ENCODE measurements around the gene MIB1. TPM values are rescaled to one million over a fixed set of nuclear protein-coding genes. Genes with fewer than 3 reads are reported as not detected.

The MIB1 gene
- total RNA-seq, 1 experiment from 2014 or later: 48.8 TPM

- no peak overlapping the region for H4K91ac ChIP-seq (ENCODE audit: insufficient read length, low read depth, low read length)
- H3K14ac ChIP-seq (ENCODE audit: insufficient read depth, low read length): peak overlapping the region; percentile 80
- no peaks in the 10 kb centered on the region for H3K27me3 ChIP-seq (ENCODE audit: insufficient read depth, low read length)
- no peak overlapping the region for H3T11ph ChIP-seq (ENCODE audit: low read length)
- peak overlapping the region; percentile 63 for H3K9ac ChIP-seq (ENCODE audit: extremely low read depth, insufficient read length, low read length)
- Mint-ChIP-seq H3K4me1 (peaks cover 46 to 52% of the 10 kb centered on the region in 2 experiments), H3K9me3 (peaks cover 7% of the 10 kb centered on the region in 2 experiments; a peak in 3 of 5 replicates), H3K27ac (peak overlapping the region; percentile 70 to 91 (median 70); a peak in 5 of 7 replicates), H3K4me3 (peak overlapping the region; percentile 88 to 95), H3K36me3 (ENCODE audit: insufficient read depth in 1 of 3, low read depth in 3 of 3) (peaks cover 0 to 9% (median 5%) of the 10 kb centered on the region in 3 experiments; a peak in 4 of 7 replicates), H3K27me3 (ENCODE audit: low read depth) (peaks cover 3% of the 10 kb centered on the region; the same call in 1 of the 2 replicates)
- H2BK15ac ChIP-seq (ENCODE audit: low read depth, low read length): no peak overlapping the region
- no peak overlapping the region for H2BK120ac ChIP-seq (ENCODE audit: low read depth, low read length, poor library complexity, severe bottlenecking)
- no peak overlapping the region for H2AK5ac ChIP-seq (ENCODE audit: insufficient read length, low read length)
- H4K5ac ChIP-seq (ENCODE audit: insufficient read length, low read depth, low read length): no peak overlapping the region
- H4K8ac ChIP-seq (replicated peaks; ENCODE audit: insufficient read length, low read depth, low read length): no peak overlapping the region
- H2BK20ac ChIP-seq (ENCODE audit: low read depth, low read length, poor library complexity, severe bottlenecking): no peak overlapping the region
- peak; percentile 35 for DNase-seq
- H3K23ac ChIP-seq (ENCODE audit: insufficient read length, low read depth, low read length): no peak overlapping the region
- H3K4me2 ChIP-seq (ENCODE audit: insufficient read depth, insufficient read length, low read length): peak overlapping the region; percentile 95
- no peak overlapping the region for H3K27ac ChIP-seq (ENCODE audit: insufficient read length, low read depth, low read length)
- WGBS (ENCODE audit: extremely low coverage, insufficient read length, low lambda C conversion rate): no CpG with 5 or more reads among the region's 49 CpGs
- H2BK5ac ChIP-seq (ENCODE audit: insufficient read length, low read length): no peak overlapping the region
- no peak overlapping the region for H3K56ac ChIP-seq (ENCODE audit: insufficient read length, low read depth, low read length)
- peaks cover 21% of the 10 kb centered on the region; the same call in 1 of the 2 replicates for H3K79me2 ChIP-seq (ENCODE audit: insufficient read depth, low read length)
- no peaks in the 10 kb centered on the region for H3K4me1 ChIP-seq (ENCODE audit: insufficient read depth, low read length)
- peak overlapping the region; percentile 83 for H3K18ac ChIP-seq (ENCODE audit: insufficient read length, low read depth, low read length)
- H4K20me1 ChIP-seq (ENCODE audit: control insufficient read depth, insufficient read depth, insufficient read length): no peaks in the 10 kb centered on the region
- H2BK12ac ChIP-seq (ENCODE audit: insufficient read length, low read depth, low read length): no peak overlapping the region
- H3K4ac ChIP-seq (ENCODE audit: low read depth, low read length): no peak overlapping the region
- H3K79me1 ChIP-seq (ENCODE audit: insufficient read depth, low read depth, low read length, poor library complexity, severe bottlenecking): no peaks in the 10 kb centered on the region
- H3K9me3 ChIP-seq (ENCODE audit: control insufficient read depth, low read depth, low read length): no peaks in the 10 kb centered on the region
- H3K23me2 ChIP-seq (ENCODE audit: insufficient read length, low read depth, low read length, poor library complexity, severe bottlenecking): peaks cover 3% of the 10 kb centered on the region
- H2AFZ ChIP-seq (ENCODE audit: low read length): no peak overlapping the region
- no peak for TF ChIP-seq CTCF (conservative IDR thresholded peaks at IDR 0.05)
These were observed 1.1 kb downstream of the MIB1 start for GRCh38 chr18:21741562-21742314.

Measured in H9 (cell line).